ENCODE measurements around the gene AIRE. TPM values are rescaled to one million over a fixed set of nuclear protein-coding genes. Genes with fewer than 3 reads are reported as not detected.
"Not testable (repeated sequence)": the region's sequence is repeated elsewhere in the genome, so short reads cannot be mapped to it uniquely, and the experiment has no call there.

AIRE gene
- total RNA-seq, 2 experiments from 2014 or later = not detected

GRCh38 chr21:44263768-44264167 is 21.9 kb upstream of the AIRE start:
- ChIA-PET POLR2A (no interaction called here), CTCF (no interaction called here)

GRCh38 chr21:44265734-44266270 is 19.9 kb upstream of the AIRE start:
- ChIA-PET POLR2A (no interaction called here), CTCF (interaction anchor here (1.2 to 1.4 kb wide), 2 partner anchors 16 to 38 kb away, joined by 3 read pairs; no protein-coding TSS in a partner anchor)

- ChIA-PET CTCF (interaction anchor here (0.9 kb wide), 1 partner anchor 11 kb away, joined by 4 read pairs; no protein-coding TSS in a partner anchor), POLR2A (no interaction called here)
Observed at GRCh38 chr21:44267655-44268142, 18.0 kb upstream of the AIRE start.

GRCh38 chr21:44269090-44269489 is 16.6 kb upstream of the AIRE start:
- POLR2A ChIA-PET = no interaction called here

GRCh38 chr21:44271558-44272283 is 14.0 kb upstream of the AIRE start:
- ChIA-PET CTCF (interaction anchor here (1.2 kb wide), 1 partner anchor 26 kb away, joined by 5 read pairs; no protein-coding TSS in a partner anchor), POLR2A (interaction anchor here (0.7 kb wide), 1 partner anchor 90 kb away, joined by 3 read pairs; no protein-coding TSS in a partner anchor)

More at GRCh38 chr21:44269090-44269489, 16.6 kb upstream of the AIRE start:
- CTCF ChIA-PET = no interaction called here

- CTCF ChIA-PET = interaction anchor here (1.2 kb wide), 1 partner anchor 25 kb away, joined by 5 read pairs; no protein-coding TSS in a partner anchor
- POLR2A ChIA-PET = no interaction called here
Observed at GRCh38 chr21:44272284-44272858, 13.3 kb upstream of the AIRE start.

GRCh38 chr21:44273046-44273445 is 12.6 kb upstream of the AIRE start:
- CTCF ChIA-PET = interaction anchor here (1.2 kb wide), 1 partner anchor 24 kb away, joined by 5 read pairs; no protein-coding TSS in a partner anchor
- POLR2A ChIA-PET = no interaction called here

GRCh38 chr21:44275041-44275440 is 10.6 kb upstream of the AIRE start:
- ChIA-PET CTCF (no interaction called here), POLR2A (no interaction called here)

- ChIA-PET CTCF (no interaction called here), POLR2A (no interaction called here)
Observed at GRCh38 chr21:44279354-44280260, 6.1 kb upstream of the AIRE start.

- ChIA-PET CTCF (interaction anchor here (1.3 kb wide), 1 partner anchor 15 kb away, joined by 3 read pairs; no protein-coding TSS in a partner anchor), POLR2A (no interaction called here)
Observed at GRCh38 chr21:44281801-44282200, 3.9 kb upstream of the AIRE start.

- ChIA-PET CTCF (interaction anchor here (1.3 kb wide), 1 partner anchor 16 kb away, joined by 3 read pairs; no protein-coding TSS in a partner anchor), POLR2A (no interaction called here)
Observed at GRCh38 chr21:44282370-44282769, 3.3 kb upstream of the AIRE start.

- POLR2A ChIA-PET, CTCF ChIA-PET: not testable (repeated sequence)
Observed at GRCh38 chr21:44283211-44283785, 2.4 kb upstream of the AIRE start.

GRCh38 chr21:44283948-44284347 is 1.7 kb upstream of the AIRE start:
- ChIA-PET CTCF (no interaction called here), POLR2A (no interaction called here)

GRCh38 chr21:44286086-44286715 is 525 bp downstream of the AIRE start:
- CTCF ChIA-PET = interaction anchor here (2.2 kb wide), 1 partner anchor 12 kb away, joined by 6 read pairs; no protein-coding TSS in a partner anchor
- POLR2A ChIA-PET = no interaction called here

GRCh38 chr21:44286716-44287632 is 1.3 kb downstream of the AIRE start:
- ChIA-PET CTCF (interaction anchor here (2.2 kb wide), 1 partner anchor 11 kb away, joined by 6 read pairs; no protein-coding TSS in a partner anchor), POLR2A (no interaction called here)

GRCh38 chr21:44288251-44289110 is 2.8 kb downstream of the AIRE start:
- ChIA-PET CTCF (no interaction called here), POLR2A (no interaction called here)
